ENCODE data around the gene RPL13.

The RPL13 gene

DNA sequence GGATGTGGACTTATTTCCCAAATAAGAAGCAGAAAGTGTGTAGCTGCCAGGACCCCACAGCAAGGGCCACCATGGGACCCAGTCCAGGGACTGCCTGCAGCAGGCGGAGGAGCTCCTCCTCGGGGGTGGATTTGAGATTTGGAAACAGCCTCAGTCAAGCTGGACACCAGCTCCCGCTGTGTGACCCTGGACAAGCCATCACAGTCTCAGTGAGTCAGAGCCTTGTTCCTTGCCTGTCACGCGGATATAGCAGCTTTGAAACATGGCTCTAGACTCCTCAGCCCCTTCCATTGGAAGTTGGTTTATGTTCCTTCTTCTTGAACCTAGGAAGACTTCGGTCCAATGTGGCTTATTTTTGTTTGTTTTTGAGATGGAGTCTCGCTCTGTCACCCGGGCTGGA lies 40.5 kb downstream of the RPL13 start:
- no peak for DNase-seq

DNA sequence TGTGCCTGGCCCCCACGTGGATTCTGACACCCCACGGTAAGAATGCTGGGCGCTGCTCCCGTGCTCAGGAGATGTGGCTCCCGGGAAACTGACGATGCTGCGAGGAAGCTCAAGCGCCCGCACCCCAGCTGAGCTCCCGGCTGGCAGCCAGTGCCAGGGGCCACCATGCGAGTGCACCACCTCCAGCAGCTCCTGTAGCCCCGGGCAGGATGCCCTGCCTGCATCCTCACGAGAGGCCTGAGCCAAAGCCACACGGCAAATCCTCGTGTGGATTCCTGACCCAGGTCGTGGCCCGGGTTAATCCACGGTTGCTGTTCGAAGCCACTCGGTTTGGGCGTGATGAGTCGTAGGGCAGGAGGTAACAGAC lies 41.4 kb downstream of the RPL13 start:
- DNase-seq: no peak

- peak; percentile 33 for DNase-seq
Measured at GRCh38 chr16:89602273-89602951, 41.9 kb downstream of the RPL13 start.

DNA sequence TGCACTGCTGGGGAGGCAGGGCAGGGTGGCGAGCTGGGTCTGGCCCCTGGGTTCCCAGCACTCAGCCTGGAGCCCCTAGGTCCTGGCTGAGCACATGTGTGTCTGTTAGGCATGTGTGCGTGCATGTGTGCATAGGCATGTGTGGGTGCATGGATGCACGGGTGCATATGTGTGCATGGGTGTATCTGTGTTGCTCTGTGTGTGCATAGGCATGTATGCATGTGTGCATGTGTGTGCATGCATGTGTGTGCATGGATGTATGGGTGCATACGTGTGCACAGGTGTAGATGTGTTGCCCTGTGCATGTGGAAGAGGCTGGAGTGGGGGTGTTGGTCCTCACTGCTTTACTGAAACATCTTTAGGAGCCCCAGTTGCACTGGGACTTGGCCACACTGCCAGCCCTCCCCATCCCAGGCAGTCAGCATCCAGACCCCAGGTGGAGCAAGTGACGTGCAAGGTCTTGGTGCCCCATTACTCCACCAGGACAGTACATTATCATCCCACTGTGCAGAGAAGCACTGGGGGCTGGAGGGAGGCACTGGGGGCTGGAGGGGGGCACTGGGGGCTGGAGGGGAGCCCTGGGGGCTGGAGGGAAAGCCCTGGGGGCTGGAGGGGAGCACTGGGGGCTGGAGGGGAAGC lies 42.6 kb downstream of the RPL13 start:
- no peak for DNase-seq

DNA sequence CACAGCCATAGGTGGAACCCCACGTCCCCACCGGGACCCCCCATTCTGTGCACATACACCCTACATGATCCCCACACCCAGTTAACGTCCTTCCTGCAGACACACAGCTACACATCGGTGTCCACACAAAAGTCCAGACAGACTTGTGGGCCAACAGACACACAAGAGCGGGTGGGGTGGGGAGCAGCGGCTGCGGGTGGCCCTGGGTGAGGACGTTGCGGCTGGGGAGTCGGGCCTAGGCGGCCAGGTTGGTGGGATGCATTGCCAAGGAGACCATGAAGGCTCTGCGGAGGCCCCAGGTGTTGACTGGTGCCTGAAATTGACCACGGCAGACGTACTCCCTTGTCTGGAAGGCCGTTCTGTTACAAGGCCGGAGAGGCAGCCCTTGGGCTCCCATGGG lies 44.3 kb downstream of the RPL13 start:
- DNase-seq: no peak

GRCh38 chr16:89605186-89605970 lies 44.9 kb downstream of the RPL13 start:
- DNase-seq: no peak

GRCh38 chr16:89606006-89606405 lies 45.5 kb downstream of the RPL13 start:
- no peak for DNase-seq

DNA sequence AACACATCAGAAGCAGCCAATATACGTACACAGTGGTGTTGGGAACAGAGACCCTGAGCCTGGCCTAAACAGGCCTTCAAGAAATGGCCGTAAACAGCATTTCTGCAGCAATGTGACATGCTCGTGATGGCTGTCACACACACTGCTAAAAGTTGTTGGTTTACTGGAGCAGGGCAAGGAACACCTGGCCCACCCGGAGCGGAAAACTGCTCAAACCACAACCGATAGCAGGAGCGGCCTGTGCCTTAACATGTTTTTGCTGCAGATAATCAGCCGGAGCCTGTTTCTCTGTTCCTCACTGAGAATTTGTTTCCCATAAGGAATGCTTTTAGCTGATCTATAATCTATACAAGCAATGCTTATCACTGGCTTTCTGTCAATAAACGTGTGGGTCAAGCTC lies 47.0 kb downstream of the RPL13 start:
- no peak for DNase-seq

- no peak for DNase-seq
Measured at GRCh38 chr16:89607937-89608740, 47.7 kb downstream of the RPL13 start.

- no peak for DNase-seq
Measured at GRCh38 chr16:89610108-89610453, 49.6 kb downstream of the RPL13 start.

GRCh38 chr16:89612415-89613166 lies 52.1 kb downstream of the RPL13 start:
- no peak for DNase-seq

DNA sequence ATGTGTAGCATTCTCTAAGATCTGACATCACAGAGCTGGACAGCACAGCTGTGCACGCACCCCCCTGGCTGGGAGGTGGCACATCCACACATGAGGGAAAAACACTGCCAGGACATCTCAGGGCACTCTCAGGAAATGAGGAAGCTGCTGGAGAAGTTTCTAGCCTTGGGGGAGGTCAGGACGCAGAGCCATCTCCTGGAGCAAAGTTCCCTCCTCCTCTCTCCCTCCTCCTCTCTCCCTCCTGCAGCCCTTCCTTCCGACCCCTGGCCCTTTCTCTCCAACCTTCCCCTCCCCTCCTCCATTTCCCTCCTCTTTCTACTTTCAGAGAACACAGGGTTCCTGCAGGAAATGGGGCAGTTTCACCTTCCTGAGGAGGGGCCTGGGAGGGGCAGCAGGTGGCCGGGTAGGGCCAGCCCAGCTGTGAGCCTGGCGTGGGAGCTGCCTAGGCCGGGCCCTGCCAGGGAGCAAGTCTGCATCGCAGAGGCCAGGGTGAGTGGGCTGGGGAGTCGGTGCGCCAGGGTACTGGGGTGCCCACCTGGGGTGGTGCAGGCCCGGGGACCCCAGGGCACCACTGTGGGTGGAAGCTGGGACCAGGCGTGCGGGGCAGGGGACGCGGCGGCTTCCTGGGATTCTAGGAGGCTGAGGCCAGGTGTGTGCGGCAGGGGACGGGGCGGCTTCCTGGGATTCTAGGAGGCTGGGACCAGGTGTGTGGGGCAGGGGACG lies 52.9 kb downstream of the RPL13 start, which contains the start of gene DPEP1:
TSS of gene DPEP1 (plus strand) at position 412 of the 723 bp plus-strand sequence. CDS start 16,769 bp downstream, outside the sequence.
- DNase-seq: no peak

- no peak for DNase-seq
Measured at GRCh38 chr16:89613954-89614459, 53.5 kb downstream of the RPL13 start.

Measured in KG1 (cell line).